ENCODE measurements around the gene DSG2. TPM values are rescaled to one million over a fixed set of nuclear protein-coding genes. Genes with fewer than 3 reads are reported as not detected.

Gene DSG2
- polyA plus RNA-seq, 1 donor from 2014 or later: 0.94 TPM

DNA sequence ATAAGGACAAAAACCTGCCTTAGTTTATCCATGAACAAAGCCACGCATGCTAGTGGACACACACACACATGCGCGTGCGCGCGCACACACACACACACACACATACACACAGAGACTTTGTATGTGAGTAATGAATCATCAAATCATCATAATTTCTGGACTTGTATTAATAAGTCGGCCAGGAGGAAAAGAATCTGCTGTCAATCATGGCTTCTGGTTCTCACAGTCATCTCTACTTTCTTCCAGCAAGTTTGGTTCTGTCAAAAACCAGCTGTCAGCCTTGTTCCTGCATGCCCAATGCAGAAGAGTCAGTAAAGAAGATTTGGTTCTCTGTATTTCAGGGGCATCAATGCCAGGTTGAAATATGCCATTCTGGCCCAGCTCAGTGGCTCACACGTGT is 92.6 kb downstream of the DSG2 start:
- Histone ChIP-seq H3K27ac (ENCODE audit: low read length) (no peak overlapping the region), H3K9me3 (ENCODE audit: low read length) (no peaks in the 10 kb centered on the region), H3K9me2 (ENCODE audit: insufficient read depth, low read length) (no peaks in the 10 kb centered on the region), H3K9ac (ENCODE audit: low read length) (no peak overlapping the region), H3K4me3 (ENCODE audit: low read length) (no peak overlapping the region), H3K4me2 (ENCODE audit: low read length) (no peak overlapping the region), H3F3A (ENCODE audit: insufficient read depth, low read length, poor library complexity, severe bottlenecking) (no peaks in the 10 kb centered on the region), H3K27me3 (ENCODE audit: insufficient read depth, low read depth, low read length) (no peaks in the 10 kb centered on the region), H4K20me1 (ENCODE audit: insufficient read depth) (no peaks in the 10 kb centered on the region), H3K36me3 (ENCODE audit: insufficient read depth, low read length) (no peaks in the 10 kb centered on the region), H2AFZ (ENCODE audit: low read depth, low read length) (no peak overlapping the region), H3K79me2 (replicated peaks; ENCODE audit: insufficient read depth, low read length) (no peaks in the 10 kb centered on the region)
- TF ChIP-seq MXI1 (conservative IDR thresholded peaks at IDR 0.05; ENCODE audit: poor library complexity, severe bottlenecking): no peak
- TF ChIP-seq TAF1 (IDR thresholded peaks at IDR 0.05; ENCODE audit: low read depth): no peak
- no peak for TF ChIP-seq POLR2AphosphoS5 (IDR thresholded peaks at IDR 0.05)
- TF ChIP-seq CTCF (IDR thresholded peaks at IDR 0.05; ENCODE audit: poor library complexity, severe bottlenecking): no peak
- no peak for TF ChIP-seq EP300 (conservative IDR thresholded peaks at IDR 0.05; ENCODE audit: poor library complexity, severe bottlenecking)
- no peak for TF ChIP-seq SMC3 (conservative IDR thresholded peaks at IDR 0.05; ENCODE audit: poor library complexity)

GRCh38 chr18:31591113-31591512 is 93.1 kb downstream of the DSG2 start:
- H3K79me2 ChIP-seq (replicated peaks; ENCODE audit: insufficient read depth, low read length): no peaks in the 10 kb centered on the region
- H3K9me2 ChIP-seq (ENCODE audit: insufficient read depth, low read length): no peaks in the 10 kb centered on the region
- H2AFZ ChIP-seq (ENCODE audit: low read depth, low read length): no peak overlapping the region
- no peaks in the 10 kb centered on the region for H3K27me3 ChIP-seq (ENCODE audit: insufficient read depth, low read depth, low read length)
- no peaks in the 10 kb centered on the region for H4K20me1 ChIP-seq (ENCODE audit: insufficient read depth)
- no peak overlapping the region for H3K4me3 ChIP-seq (ENCODE audit: low read length)
- no peaks in the 10 kb centered on the region for H3K9me3 ChIP-seq (ENCODE audit: low read length)
- no peaks in the 10 kb centered on the region for H3K36me3 ChIP-seq (ENCODE audit: insufficient read depth, low read length)
- H3K9ac ChIP-seq (ENCODE audit: low read length): no peak overlapping the region
- H3K27ac ChIP-seq (ENCODE audit: low read length): no peak overlapping the region
- H3F3A ChIP-seq (ENCODE audit: insufficient read depth, low read length, poor library complexity, severe bottlenecking): no peaks in the 10 kb centered on the region
- no peak for TF ChIP-seq RAD21 (conservative IDR thresholded peaks at IDR 0.05)
- no peak for TF ChIP-seq SMC3 (conservative IDR thresholded peaks at IDR 0.05; ENCODE audit: poor library complexity)
- TF ChIP-seq EP300 (conservative IDR thresholded peaks at IDR 0.05; ENCODE audit: poor library complexity, severe bottlenecking): no peak
- TF ChIP-seq EZH2 (IDR thresholded peaks at IDR 0.05; ENCODE audit: borderline replicate concordance, insufficient read depth, low read length, poor library complexity, severe bottlenecking): no peak
- no peak for TF ChIP-seq TAF1 (IDR thresholded peaks at IDR 0.05; ENCODE audit: low read depth)
- TF ChIP-seq POLR2AphosphoS5 (IDR thresholded peaks at IDR 0.05): no peak
- TF ChIP-seq MXI1 (conservative IDR thresholded peaks at IDR 0.05; ENCODE audit: poor library complexity, severe bottlenecking): no peak
- no peak for TF ChIP-seq CTCF (IDR thresholded peaks at IDR 0.05; ENCODE audit: poor library complexity, severe bottlenecking)
- TF ChIP-seq, protein P1, sequence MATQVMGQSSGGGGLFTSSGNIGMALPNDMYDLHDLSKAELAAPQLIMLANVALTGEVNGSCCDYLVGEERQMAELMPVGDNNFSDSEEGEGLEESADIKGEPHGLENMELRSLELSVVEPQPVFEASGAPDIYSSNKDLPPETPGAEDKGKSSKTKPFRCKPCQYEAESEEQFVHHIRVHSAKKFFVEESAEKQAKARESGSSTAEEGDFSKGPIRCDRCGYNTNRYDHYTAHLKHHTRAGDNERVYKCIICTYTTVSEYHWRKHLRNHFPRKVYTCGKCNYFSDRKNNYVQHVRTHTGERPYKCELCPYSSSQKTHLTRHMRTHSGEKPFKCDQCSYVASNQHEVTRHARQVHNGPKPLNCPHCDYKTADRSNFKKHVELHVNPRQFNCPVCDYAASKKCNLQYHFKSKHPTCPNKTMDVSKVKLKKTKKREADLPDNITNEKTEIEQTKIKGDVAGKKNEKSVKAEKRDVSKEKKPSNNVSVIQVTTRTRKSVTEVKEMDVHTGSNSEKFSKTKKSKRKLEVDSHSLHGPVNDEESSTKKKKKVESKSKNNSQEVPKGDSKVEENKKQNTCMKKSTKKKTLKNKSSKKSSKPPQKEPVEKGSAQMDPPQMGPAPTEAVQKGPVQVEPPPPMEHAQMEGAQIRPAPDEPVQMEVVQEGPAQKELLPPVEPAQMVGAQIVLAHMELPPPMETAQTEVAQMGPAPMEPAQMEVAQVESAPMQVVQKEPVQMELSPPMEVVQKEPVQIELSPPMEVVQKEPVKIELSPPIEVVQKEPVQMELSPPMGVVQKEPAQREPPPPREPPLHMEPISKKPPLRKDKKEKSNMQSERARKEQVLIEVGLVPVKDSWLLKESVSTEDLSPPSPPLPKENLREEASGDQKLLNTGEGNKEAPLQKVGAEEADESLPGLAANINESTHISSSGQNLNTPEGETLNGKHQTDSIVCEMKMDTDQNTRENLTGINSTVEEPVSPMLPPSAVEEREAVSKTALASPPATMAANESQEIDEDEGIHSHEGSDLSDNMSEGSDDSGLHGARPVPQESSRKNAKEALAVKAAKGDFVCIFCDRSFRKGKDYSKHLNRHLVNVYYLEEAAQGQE (IDR thresholded peaks at IDR 0.05; ENCODE audit: borderline replicate concordance): no peak
- no peak overlapping the region for H3K4me2 ChIP-seq (ENCODE audit: low read length)
